WERI-Rb-1 (cell line): ENCODE measurements around the gene TSPAN18.

Source experiments
- DNase-seq: peaks from one replicate; pipeline ENCODE4 v3.0.0-alpha.2; 2020
- H3K27ac ChIP-seq: fragments of 250-450 bp; sonication (Bioruptor Pico); 2 replicates; pipeline ENCODE4 v1.5.1; 2020; ENCODE audit warnings: mild to moderate bottlenecking, moderate library complexity
- H3K27me3 ChIP-seq: fragments of 250-450 bp; sonication (Bioruptor Pico); 2 replicates; pipeline ENCODE4 v1.5.1; 2021; ENCODE audit warnings: mild to moderate bottlenecking, low read depth, moderate library complexity; ENCODE audit not compliant: insufficient read depth, severe bottlenecking
- H3K36me3 ChIP-seq: fragments of 250-450 bp; sonication (Bioruptor Pico); 2 replicates; pipeline ENCODE4 v1.5.1; 2020; ENCODE audit warnings: mild to moderate bottlenecking, moderate library complexity
- H3K4me3 ChIP-seq: 2 replicates; pipeline ENCODE4 v1.5.1; 2011; ENCODE audit warnings: low read depth, mild to moderate bottlenecking, control low read depth, low read length
- H3K9me3 ChIP-seq: fragments of 250-450 bp; sonication (Bioruptor Pico); 2 replicates; pipeline ENCODE4 v1.5.1; 2021; ENCODE audit warnings: mild to moderate bottlenecking, moderate library complexity; ENCODE audit not compliant: severe bottlenecking
- TF ChIP-seq, protein P1 (sequence below): IDR thresholded peaks from 2 replicates; pipeline ENCODE4 v1.5.1; 2011; ENCODE audit warnings: low read depth, mild to moderate bottlenecking, control low read depth, inconsistent platforms, low read length

Gene TSPAN18

DNA sequence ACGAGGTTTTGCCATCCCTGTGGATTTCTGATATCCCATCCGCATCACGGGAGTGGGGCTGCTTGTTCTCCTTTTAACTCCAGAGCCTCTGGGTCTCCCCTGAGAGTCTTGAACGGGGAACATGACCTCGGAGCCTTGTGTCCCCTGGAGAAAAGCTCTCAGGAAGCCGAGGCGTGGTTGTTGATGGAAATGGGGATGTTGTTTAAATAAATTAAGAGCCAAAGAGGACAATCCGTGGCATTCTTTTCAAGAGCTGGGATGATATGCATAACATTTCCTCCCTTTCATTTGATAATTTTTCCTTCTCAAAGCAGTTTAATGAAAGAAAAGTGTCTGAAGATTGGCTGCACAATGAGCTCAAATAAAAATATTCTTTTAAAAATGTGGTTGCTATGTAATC, 14.2 kb downstream of the TSPAN18 start:
- TF ChIP-seq, protein P1, sequence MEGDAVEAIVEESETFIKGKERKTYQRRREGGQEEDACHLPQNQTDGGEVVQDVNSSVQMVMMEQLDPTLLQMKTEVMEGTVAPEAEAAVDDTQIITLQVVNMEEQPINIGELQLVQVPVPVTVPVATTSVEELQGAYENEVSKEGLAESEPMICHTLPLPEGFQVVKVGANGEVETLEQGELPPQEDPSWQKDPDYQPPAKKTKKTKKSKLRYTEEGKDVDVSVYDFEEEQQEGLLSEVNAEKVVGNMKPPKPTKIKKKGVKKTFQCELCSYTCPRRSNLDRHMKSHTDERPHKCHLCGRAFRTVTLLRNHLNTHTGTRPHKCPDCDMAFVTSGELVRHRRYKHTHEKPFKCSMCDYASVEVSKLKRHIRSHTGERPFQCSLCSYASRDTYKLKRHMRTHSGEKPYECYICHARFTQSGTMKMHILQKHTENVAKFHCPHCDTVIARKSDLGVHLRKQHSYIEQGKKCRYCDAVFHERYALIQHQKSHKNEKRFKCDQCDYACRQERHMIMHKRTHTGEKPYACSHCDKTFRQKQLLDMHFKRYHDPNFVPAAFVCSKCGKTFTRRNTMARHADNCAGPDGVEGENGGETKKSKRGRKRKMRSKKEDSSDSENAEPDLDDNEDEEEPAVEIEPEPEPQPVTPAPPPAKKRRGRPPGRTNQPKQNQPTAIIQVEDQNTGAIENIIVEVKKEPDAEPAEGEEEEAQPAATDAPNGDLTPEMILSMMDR = no peak
- Histone ChIP-seq H3K36me3 (no peaks in the 10 kb centered on the region), H3K9me3 (no peaks in the 10 kb centered on the region), H3K27me3 (no peaks in the 10 kb centered on the region), H3K4me3 (no peak overlapping the region), H3K27ac (no peak overlapping the region)
- DNase-seq = no peak

DNA sequence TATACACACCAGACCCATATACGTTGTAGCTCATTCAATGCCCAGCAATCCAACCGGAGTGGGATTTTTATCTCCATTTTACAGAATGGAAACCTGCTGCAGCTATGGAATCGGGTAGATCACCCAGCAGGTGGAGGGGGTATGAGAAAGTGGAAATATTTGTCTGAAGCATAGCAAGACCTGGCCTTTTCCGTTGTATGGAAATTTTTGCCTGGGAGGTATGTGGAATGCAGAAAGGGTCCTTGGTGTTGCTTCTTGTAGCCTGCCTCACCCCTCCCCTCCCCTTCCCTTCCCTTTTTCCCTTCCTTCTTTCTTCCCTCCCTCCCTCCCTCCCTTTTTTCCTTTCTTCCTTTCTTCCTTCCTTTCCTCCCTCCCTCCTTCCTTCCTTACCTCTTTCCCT, 15.2 kb downstream of the TSPAN18 start:
- Histone ChIP-seq H3K36me3 (no peaks in the 10 kb centered on the region), H3K27ac (no peak overlapping the region), H3K4me3 (no peak overlapping the region), H3K27me3 (no peaks in the 10 kb centered on the region), H3K9me3 (no peaks in the 10 kb centered on the region)
- TF ChIP-seq, protein P1 = no peak
- DNase-seq = no peak

DNA sequence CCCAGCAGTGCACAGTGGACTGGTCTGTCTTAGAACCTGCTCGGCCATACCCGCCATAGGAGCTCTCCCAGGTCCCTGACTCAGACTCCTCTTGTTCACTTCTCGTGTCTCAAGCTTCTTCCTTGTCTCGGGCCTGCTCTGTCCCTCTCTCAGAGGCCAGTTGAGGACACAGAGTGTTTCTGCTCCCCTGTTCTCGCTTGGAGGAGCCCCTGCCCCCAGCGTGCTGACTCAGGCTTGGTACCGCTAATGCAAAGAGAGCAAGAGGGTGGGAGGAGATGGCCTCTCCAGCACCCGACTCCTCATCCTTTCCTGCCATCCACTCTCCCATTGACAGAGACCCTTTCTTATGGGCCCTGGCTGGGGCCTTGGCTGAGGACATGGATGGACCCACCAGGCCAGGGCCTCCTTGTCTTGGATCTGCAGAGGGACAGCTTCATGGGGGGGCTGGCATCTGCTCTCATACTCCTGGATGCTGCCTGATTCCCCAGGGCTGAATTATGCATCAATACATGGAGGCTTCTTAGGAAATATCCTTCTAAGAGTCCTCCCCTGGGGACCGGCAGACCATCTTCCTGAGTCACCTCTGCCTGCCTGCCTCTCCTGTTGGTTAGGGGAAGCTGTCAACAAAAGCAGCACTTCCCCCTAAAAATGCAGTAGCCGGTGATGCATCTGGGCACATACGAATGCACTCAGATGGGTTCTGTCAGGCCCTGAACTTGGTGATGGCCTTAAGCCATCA, 15.9 kb downstream of the TSPAN18 start:
- Histone ChIP-seq H3K9me3 (no peaks in the 10 kb centered on the region), H3K27me3 (no peaks in the 10 kb centered on the region), H3K4me3 (no peak overlapping the region), H3K36me3 (no peaks in the 10 kb centered on the region), H3K27ac (no peak overlapping the region)
- no peak for DNase-seq
- TF ChIP-seq, protein P1 = no peak

DNA sequence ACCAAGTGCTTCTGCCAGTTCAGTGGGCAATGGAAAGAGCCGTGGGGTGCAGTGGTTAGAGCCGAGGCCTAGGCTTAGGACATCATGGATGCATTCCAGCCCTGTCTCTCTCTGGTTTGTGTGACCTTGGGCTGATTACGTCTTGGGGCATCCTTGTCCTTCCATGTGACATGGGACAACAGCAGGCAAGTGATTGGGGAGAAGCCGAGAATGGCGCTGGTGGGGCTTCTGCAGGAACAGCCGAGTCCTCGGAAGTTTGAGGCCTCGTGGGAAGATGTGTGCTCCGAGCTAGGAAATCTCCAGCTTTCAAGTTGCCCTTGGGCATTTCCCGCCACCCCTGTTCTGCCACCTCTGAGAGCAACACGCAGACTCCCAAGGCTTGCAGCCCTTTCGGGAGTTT, 16.6 kb downstream of the TSPAN18 start:
- H3K4me3 ChIP-seq = no peak overlapping the region
- DNase-seq = no peak
- H3K36me3 ChIP-seq = no peaks in the 10 kb centered on the region
- no peak overlapping the region for H3K27ac ChIP-seq
- H3K27me3 ChIP-seq = no peaks in the 10 kb centered on the region
- no peaks in the 10 kb centered on the region for H3K9me3 ChIP-seq
- TF ChIP-seq, protein P1 = no peak

DNA sequence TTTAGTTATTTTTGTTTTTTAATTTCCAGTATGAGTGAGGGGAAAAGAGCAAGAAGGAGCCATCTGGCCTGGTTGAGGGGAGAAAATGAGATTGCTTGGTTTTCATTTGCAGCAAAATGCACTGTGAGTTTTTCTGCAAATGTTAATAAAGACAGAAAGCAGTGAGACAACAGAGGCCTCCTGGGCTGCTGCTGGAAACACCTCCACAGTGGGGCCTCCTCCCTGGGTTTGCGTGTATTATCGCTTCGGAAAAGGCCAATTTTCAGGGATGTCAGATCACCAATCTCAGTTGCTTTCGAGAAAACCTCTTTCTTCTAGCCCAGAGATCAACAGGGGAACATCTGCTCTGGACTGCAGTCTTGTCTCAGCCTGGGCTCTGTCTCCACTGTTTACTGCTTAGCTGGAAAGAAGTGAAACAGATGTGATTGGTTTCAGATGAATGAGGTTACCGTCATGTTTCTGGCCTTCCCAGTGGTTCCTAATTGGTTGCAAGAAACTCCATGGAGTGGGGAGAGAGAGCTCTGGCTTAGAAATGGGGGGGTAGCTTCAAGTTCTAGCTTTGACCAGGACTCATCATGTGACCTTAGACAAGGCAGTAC, 17.3 kb downstream of the TSPAN18 start:
- Histone ChIP-seq H3K27ac (no peak overlapping the region), H3K4me3 (no peak overlapping the region), H3K27me3 (no peaks in the 10 kb centered on the region), H3K9me3 (no peaks in the 10 kb centered on the region), H3K36me3 (no peaks in the 10 kb centered on the region)
- TF ChIP-seq, protein P1 = no peak
- DNase-seq = no peak
